GM19468 (cell line): ENCODE results near the gene ZNF831.

Experiments
- ATAC-seq: cut with Tn5 transposase; IDR thresholded peaks from one replicate; pipeline ENCODE4 v1.9.1; 2021; ENCODE audit warnings: mild to moderate bottlenecking, moderate library complexity, moderate number of reproducible peaks; ENCODE audit not compliant: unreplicated experiment; ENCODE audit errors: extremely low read depth

The ZNF831 gene

DNA sequence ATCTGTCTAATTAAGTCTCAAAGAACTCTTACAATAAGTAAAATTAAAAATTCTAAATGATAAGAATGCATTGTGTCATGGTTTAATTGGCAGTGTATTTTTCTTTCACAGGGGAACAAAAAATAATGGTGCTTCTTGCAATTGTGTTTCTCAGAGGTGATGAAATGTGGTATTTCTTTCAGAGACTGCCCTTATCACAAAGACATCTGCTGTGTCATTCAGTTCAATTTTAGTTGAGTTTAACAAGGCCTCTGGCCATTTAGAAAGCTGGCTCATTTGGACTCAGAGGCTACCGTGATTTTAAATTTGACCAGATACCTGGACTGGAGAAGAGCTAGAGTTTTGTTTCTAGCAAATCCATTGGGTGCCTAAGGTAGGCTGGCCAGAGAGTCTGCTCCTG is 23.6 kb upstream of the ZNF831 start:
- ATAC-seq: no peak

DNA sequence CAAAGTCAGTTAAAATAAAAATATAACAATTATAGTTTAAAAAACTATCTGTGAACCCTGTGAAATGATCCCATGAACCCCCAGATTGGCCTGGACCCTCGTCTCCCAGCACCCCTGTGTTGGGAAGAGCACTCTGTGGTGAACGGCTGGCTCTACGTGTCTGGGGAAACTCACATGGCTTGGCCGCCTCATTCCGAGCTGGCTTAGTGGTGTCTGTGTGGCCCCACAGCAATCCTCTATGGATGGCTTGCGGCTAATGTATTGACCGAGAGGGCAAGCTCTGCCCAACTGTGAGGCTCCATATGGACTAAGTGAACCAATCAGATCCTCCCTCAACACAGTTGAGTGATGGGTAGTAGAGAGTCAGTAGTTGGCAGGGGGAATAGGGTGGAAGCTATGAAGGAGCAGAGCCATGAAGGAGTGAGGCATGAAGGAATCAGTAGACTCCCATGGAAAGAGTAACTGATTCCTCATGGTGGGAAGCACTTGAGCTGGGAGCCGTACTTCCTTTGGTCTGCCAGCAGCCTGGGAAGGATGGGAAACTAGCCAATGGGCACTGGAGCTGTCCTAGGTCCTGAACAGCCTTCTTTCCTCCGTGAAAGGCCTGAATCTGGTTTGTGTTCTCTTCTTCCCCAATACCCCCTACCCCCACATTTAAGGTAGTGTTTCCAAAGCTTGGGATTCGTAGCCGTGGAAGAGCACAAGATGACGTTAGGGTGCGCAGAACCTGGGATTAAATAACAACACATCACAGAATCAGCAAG is 21.6 kb upstream of the ZNF831 start:
- ATAC-seq: no peak

DNA sequence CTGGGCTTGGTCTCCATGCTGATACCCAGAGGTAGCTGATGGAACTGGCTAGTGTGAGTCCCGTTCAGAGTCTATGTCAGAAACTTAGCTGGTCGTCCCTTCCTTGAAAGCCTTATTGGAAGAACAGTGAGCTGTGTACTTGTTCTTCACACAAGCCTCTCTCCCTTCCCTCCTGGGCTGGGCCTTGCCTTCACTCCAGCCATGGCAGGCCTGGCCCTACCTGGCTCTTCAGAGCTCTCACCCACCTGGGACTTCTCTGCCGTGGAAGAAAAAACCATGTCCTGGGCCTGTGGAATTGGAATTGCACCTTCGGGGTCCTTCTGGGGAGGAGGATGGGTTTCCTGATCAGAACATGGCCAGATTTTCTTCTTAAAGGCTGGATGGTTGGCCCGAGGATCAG is 20.3 kb upstream of the ZNF831 start:
- no peak for ATAC-seq

DNA sequence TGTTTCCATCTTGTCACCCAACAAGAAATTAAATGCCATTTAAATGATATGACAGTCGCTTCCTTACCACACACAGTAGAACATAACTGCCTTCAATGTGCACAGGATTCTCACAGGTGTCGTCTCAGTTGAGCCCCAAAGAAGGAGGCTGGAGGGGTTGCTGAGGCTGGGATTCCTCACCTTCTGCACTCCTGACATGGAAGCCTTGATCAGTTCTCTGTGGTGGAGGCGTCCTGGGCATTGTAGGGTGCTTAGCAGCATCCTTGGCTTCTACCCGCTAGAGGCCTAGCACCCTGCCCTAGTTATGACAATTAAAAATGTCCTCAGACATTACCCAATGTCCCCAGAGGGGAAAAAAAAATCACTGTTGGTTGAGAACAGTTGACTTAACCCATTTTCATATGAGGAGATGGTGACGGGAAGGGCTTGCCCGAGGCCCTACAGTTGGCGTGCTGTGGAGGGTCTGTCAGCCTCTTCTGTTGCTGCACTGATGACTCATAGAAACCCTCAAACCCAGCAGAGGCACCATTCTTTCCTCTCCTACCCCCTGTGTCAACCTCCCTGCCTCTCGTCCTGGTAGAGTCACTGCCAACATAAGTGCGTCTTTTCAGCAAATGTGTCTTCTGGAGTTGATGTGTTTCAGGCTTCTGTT is 19.3 kb upstream of the ZNF831 start:
- no peak for ATAC-seq

DNA sequence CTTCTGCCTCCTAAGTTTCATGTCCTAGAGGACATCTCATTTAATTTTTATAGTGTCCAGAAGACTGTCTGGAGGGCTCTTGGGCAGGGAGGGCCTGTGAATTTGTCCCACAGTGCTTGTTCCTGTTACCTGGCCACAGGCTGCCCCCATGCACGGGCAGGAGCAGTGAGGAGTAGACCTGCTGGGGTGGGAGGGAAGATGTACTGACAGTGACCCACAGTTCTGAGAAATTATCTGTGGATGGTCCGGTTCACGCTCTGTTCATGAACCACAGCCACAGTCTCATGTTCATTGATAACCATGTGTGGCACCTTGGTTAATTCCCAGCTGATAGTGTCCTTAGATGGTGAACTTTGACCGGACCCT is 18.8 kb upstream of the ZNF831 start:
- ATAC-seq: no peak

DNA sequence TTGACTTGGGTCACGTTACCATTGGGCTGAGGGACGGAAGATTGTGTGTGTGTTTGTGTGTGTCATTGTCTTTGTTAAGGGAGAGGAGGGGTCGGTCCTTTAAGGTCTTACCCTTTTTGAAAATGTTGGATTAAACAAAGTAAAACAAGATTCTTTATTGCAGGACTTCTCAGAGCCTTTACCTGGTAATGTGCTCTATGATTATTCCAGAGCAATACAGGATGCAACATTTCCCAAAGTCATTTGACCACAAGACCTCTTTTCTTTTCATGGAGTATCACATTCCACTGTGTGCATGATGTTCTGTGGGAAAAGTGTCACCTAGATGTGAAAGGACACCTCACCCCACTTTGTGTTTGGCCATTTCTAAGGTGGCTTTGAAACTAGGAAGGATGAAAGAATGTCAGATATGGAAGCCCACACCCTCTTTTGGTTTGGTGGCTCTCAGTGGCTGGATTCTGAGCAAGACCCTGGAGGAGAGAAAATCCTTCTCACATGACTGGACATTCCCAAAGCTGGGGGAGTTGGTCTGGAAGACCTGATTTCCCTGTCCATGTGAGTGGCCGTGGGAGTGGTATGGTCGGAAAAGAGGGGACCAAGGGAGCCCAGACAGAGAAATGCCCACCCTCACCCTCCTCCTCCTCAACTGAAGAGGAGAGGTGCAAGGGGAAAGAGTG is 18.2 kb upstream of the ZNF831 start:
- no peak for ATAC-seq

DNA sequence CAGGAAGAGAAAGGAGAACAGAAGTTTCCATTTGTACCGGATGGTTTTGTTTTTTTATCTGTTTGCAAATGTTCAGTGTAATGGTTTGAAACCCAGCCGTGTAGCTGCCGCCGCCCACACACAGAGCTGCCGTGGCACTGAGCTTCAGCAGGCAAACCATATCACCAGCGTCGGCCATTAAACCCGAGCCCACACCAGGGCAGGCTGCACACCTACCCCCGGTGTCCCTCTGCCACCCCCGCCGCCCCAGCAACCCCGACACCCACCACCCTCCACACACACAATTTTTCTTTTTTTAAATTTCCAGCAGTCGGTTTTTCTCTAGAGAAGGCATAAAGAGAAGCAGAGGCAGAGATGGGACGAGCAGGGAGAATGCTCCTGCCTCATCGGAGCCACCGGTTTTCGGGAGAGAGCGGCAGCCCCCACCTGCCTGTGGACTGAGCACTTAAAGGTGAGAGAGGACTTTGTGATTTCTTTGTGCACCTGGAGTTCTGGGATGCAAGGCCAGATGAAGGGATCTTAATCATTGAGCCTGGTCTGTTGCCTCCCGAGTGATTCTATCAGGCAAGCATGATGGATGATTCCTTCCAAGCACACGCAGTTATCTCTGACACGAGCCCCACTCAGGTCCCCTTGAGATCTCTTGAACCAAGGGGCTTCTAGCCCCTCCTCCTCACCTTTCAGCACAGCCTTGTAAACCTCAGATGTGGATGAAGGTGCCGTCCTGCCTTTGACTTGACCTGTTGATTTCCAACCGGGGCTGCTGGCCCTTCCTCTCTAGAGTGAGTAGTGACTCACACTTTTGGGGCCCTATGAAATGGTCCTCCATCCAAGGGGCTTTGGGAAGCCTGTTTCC is 17.5 kb upstream of the ZNF831 start:
- ATAC-seq: no peak

DNA sequence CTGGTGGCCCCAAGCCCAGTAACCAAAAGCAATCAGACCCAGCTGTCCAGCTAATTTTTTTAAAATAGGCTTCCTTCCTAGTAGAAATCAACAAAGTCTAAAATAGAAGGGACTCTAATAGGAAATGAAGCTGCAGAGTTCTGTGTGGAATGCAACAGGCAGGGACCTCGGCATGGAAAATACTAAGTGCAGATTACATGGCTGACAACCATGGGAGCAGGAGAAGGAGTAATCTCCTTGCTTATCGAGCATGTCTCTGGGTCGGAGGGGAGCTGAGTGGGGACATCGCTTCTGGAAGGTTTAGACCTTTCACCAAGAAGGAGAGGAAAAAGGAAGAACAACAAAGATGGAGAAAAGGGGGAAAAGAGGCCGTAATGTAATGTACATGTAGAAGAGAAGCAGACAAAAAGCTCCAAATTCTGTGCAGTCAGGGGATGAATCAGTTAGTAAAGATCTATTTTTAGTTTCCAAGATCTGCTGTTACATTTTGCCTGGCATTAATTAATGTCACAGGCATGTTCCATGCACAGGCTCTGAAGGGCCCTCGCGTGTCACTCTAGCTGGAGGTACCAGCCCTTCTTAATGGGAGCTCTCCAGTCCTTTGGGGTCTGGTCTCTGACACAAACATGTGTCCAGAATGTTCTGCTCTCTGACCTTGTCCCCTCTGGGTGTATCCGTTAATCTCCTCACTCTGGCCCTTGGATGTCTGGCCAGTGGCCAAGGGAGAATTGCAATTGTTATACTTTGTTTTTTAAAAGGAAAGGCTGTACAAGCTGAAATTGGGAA is 16.6 kb upstream of the ZNF831 start:
- no peak for ATAC-seq

DNA sequence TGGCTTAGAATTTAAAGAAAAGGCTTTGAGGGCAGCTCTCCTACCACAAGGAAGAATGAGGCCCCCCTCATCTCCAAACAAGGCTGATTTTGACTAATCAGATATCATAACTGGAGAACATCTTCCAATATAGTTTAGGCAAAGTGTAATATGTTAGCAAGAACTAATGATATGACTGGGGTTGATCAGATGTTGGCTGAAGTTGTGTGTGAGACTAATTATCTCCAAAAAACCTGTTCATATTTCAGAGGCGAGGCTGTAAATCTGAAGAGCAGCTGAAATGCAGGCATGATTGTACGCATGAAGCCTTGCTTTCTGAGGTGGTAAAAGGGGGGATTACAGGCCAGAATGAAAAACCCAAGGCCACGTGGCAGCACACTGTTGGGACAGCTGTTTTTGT is 16.0 kb upstream of the ZNF831 start:
- ATAC-seq: no peak

DNA sequence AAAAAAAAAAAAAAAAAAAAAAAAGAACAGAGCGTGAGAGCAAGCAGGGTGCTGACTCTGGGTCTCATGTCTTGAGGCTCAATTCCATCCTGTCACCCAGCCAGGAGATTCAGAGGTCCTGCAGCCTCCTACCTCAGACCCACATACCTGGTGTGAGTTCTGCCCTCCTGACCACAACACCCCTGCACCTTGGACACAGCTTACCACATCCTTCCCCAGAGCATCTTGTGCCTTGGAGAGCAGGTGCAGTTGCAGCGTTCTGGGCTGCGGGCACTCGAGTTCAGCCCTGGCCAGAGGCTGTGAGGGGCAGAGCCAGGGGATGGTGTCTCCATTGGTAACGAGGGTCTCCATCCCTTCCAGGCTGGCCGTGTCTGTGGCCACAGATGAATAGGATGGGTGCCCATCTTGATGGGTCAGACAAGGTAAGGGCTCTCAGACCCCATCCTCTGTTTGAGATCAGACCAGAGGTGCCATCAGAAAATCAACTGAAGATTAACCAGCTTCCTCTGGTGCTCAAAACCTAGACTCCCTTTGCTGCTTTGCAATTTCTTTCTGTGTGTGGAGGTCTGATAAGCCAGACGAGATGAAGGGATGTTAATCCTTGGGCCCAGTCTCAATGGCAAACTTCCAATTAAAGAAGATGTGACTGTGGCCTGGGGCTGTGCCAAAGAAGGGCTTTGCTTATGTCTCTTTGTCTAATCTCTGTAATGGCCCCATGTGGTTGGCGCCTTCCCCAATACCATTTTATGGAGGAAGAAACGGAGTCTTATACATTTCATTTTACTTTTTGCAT is 14.7 kb upstream of the ZNF831 start:
- no peak for ATAC-seq

DNA sequence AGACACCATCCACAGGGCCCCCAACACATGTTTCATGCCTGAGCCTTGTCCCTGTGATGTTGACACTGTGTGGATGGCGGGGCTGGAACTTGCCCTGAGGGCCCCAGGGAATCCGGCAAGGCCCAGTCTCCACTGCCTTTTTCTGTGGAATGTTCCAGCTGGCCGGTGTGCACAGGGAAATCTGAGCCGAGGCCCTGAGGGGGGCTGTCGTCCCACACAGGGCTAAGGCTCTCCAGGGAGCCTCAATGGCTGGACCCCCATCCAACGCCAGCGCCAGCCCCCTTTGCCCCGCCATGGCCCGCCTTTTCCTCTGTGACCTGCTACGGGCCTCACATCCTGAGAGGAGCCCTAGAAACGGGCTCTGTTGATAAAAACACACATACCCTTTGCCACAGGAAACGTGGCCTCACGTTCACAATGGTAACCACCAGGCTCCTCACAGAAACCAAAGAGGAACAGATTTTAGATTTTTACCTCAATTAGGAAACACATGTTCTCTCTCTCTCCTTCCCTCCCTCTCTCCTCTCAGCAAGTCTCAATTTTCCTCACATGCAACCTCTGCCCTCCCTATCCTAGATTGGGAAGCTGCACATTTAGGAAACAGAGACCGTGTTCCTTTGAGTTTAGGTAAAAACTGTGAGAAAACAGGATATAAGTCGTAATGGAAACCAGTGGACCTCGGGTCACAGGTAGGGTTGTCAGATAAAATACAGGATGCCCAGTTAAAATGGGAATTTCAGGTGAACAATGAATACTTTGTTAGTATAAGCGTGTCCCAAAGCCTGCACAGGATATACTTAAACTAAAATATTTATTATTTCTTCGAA is 13.7 kb upstream of the ZNF831 start:
- no peak for ATAC-seq

DNA sequence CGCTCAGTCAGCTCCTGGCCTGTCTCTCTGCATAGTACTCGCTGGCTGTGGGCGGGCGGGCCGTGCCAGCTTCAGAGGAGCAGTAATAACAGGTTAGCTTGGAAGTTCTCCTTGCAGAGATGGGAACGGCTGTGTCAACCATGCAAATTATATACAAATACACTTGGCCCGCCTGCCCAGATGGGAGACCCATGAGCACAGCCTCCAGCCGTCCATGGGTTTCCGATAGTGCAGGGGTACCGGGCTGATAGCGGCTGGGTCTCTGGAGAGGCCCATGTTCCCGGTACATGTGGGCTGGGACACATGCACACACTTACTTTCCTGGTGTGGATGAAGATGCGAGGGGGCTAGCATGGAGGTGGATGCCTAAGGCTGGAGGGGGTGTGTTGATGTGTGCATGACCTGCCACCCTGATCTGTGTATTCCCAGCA is 12.8 kb upstream of the ZNF831 start:
- no peak for ATAC-seq

DNA sequence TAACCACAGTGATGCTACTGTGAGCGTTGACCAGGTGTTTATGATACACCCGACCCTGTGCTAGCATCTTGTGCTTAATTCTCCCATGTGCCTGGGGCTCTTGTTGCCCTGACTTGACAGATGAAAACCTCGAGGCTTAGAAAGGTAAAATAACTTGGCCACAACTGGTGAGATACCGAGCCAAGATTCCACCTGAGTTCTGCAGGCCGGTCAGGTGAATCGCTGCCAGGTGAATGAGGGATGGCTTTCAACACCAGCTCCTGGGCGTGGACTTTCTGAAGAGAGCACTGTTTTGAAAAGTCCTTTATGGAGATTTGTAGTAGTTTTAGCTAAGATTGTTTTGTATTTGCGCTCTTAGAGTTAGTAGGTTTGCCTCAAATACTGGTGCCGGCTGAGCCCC is 12.2 kb upstream of the ZNF831 start:
- no peak for ATAC-seq

DNA sequence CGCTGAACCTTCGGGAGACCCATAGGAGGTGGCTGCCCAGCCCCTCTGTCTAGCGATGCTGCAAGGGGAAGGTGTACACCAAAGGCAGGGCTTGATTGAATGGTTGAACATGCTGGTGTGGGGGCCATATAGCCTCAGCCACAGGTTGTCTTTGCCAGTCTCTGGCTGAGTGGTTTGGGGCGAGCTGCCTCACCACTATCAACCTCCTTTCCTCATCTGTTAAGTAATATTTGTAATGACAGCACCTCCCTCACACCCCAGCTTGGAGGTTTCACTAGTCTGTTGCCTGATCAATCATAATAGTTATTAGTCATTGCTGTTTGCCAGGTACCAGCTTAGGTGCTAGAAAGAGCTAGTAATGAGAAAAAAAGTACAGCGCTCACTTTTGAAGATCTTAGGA is 11.8 kb upstream of the ZNF831 start:
- no peak for ATAC-seq

DNA sequence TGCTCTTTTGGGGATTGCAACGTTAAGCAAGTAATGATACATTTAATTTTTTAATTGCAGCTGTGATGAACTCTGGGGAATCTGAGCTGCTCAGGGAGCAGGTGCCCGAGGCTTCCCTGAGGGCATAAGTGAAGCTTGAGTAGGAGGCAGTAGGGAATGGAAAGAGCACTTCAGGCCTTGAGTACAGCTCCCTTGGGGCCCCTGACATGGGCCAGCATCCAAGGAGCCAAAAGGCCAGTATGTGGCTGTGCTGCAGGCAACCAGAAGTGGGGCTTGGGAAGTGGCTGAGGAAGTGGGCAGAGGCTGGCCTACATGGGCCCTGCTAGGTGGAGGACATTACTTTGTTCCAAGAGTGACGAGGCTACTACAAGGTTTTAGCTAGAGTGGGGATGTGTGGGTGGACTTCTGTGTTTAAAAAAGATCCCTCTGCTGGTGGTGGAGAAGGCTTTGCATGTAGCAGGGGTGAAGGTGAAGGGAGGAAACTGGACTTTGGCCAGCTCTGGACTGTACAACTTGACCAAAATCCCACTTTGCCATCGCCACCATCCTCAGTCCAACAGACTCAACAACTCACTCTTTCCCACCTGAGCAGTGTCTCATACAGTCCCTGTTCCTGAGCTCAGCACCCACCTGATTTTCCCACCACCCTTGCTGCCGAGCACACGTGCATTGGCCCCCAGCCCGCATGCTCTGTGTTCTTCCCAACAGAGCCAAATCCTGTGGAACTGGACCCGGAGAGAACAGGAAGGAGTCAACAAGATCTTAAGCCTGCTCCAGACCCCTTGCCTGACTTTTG is 10.9 kb upstream of the ZNF831 start:
- no peak for ATAC-seq

DNA sequence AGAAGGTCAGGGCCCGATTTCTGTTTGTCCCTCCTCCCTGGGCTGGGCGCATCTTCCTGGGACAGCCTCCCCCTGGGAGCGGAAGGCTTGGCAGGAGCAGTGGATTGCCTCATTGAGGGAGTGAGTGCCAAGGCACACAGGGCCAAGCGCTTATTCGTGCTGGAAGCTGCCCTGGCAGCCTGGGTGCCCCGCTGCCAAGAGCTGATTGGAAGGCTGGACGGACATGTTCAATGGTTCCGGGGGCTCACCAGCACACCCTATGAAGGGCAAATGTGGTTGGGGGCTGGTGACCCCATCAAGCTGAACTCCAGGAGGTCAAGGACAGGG is 10.3 kb upstream of the ZNF831 start:
- no peak for ATAC-seq

DNA sequence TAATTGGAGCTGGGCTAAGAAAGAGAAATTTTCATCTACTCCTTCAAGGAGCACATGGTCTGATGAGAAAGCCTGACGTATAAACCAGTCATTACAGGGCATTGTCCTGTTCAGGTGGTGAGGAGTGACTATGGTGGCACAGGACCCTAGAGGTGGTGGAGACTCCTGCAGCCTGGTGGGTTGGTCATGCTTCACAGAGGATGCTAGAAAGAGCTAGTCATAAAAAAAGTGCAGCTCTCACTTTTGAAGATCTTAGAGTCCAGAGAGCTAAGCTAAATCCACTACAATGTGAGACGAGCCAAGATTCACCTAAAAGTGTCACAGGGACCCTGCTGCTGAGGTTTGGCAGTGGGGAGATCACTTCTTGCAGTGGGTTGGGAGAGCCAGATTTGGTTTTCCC is 9.8 kb upstream of the ZNF831 start:
- ATAC-seq: no peak
